T follicular helper cell (primary cell): ENCODE results near the gene BRD4.

Experiments
- DNase-seq: peaks from one replicate; pipeline ENCODE4 v3.0.0-alpha.2; 2020; ENCODE audit warnings: low read depth

BRD4 gene

DNA sequence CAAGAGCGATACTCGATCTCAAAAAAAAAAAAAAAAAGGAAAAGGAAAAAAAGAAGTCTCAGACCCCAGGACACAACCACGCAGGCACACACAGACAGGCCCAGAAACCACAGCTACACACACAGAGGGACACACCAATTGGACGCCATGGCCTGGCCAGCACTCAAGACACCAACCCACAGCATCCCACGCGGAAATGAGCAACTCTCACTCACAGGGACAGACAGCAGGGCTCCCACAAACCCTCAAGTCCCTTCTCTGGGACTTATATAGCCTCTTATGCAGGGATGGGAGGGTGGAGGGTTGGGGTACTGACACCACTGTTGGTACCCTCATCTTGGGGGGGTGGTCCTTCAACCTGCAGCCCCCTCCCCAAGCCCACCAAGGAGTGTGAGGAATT lies 137.4 kb downstream of the BRD4 start:
- no peak for DNase-seq

DNA sequence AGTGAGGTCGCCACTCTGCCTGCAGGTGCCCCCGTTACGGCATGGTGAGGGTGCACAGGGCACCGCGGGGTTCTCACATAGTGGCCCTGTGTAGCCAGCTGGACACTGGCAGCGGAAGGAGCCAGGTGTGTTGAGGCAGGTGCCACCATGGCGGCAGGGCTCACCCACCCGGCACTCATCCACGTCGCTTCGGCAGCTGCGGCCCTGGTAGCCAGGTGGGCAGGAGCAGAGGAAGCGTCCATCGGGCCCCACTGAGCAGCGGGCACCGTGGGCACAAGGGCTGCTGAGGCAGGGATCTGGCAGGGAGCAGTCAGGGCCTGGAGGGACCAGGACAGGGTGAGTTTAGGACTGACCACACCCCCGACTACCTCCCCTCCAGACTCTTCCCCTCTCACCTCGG lies 140.4 kb downstream of the BRD4 start:
- no peak for DNase-seq

DNA sequence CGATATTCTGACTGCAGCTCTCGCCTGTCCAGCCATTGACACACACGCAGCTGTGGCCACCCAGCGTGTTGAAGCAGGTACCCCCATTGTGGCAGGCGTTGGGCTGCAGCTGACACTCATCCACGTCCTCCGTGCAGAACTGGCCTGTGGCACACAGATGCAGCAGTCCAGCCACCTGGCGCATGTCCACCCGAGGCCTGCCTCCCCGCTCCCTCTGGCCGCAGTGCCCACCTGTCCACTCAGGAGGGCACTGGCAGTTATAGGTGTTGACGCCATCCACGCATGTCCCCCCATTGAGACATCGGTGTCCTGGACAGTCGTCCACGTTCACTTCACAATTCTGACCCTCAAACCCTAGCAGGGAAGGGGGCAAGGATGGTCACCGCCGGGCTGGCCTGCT lies 140.8 kb downstream of the BRD4 start:
- no peak for DNase-seq

DNA sequence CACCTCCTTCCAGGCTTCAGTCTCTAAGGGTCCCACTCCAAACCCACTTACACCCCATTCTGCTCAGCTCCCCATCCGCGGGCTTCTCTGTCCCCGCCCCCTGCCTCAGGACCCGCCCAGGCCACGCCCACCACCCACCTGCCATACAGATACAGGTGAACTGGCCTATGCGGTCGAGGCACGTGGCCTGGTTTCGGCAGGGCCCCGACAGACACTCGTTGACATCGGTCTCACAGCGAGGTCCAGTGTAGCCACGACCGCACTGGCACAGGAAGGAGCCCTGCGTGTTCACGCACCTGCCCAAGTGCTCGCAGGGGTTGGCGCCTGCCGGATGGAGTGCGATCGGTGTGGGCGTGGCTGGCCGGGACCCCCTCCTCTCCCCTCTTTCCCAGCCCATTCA lies 143.5 kb downstream of the BRD4 start:
- no peak for DNase-seq

DNA sequence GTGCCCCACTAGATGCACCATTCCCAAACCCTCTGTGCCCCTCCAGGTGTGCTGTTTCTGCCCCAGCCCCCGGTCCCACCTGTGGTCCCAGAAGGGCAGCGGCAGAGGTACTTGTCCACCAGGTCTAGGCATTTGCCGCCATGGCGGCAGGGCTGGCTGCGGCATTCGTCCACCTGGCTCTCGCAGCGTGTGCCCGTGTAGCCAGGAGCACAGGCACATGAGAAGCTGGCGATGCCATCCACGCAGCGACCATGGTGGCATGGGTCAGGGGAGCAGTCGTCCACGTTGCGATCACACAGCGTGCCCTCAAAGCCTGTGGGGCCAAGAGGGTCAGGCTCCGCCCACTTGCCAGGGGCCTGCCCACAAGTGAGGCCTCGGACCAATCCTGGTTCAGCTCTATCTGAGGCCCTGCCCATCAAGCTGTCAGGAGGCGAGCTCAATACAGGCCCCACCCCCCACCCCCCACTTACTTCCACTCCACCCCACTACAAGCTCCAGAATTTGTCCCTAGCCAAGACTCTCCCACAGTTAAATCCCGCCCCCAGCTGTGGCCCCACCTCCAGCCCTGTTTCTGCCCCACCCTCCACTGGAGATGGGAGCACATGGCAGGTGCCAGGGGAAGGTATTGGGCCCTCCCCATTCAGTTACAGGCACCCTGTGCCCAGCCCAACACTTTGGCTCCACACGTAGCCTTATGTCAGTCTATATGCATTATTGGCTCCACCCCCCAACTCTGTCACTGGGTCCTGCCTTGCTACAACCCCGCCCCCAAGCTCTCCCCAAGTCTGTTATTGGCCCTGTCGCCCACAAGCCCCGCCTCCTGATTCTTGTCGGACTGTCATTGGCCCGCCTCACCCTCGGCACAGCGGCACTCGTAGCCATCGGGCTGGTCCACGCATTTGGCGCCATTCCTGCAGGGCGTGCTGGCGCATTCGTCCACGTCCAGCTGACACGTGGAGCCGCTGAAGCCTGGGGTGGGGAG lies 145.0 kb downstream of the BRD4 start:
- DNase-seq: no peak
